ENCODE results near the gene UNC13D. TPM values are rescaled to one million over a fixed set of nuclear protein-coding genes. Genes with fewer than 3 reads are reported as not detected.

The UNC13D gene
- total RNA-seq, 1 donor, result 0.86 TPM

- H3K4me3 ChIP-seq (ENCODE audit: low read depth, low read length), result no peak overlapping the region
- no peak for TF ChIP-seq CTCF (IDR thresholded peaks at IDR 0.05; ENCODE audit: insufficient read depth, low read depth, low read length)
- DNase-seq (ENCODE audit: low read depth), result no peak
Observed at GRCh38 chr17:75834928-75835653, 9.1 kb downstream of the UNC13D start.

GRCh38 chr17:75834279-75834920 lies 9.8 kb downstream of the UNC13D start:
- no peak overlapping the region for H3K4me3 ChIP-seq (ENCODE audit: low read depth, low read length)
- DNase-seq (ENCODE audit: low read depth), result no peak
- no peak for TF ChIP-seq CTCF (IDR thresholded peaks at IDR 0.05; ENCODE audit: insufficient read depth, low read depth, low read length)

GRCh38 chr17:75832652-75833400 lies 11.4 kb downstream of the UNC13D start:
- TF ChIP-seq CTCF (IDR thresholded peaks at IDR 0.05; ENCODE audit: insufficient read depth, low read depth, low read length), result no peak
- DNase-seq (ENCODE audit: low read depth), result no peak
- no peak overlapping the region for H3K4me3 ChIP-seq (ENCODE audit: low read depth, low read length)

GRCh38 chr17:75832164-75832651 lies 12.0 kb downstream of the UNC13D start:
- H3K4me3 ChIP-seq (ENCODE audit: low read depth, low read length), result no peak overlapping the region
- peak; percentile 89 for DNase-seq (ENCODE audit: low read depth)
- no peak for TF ChIP-seq CTCF (IDR thresholded peaks at IDR 0.05; ENCODE audit: insufficient read depth, low read depth, low read length)

- no peak for DNase-seq (ENCODE audit: low read depth)
- no peak for TF ChIP-seq CTCF (IDR thresholded peaks at IDR 0.05; ENCODE audit: insufficient read depth, low read depth, low read length)
- H3K4me3 ChIP-seq (ENCODE audit: low read depth, low read length), result no peak overlapping the region
Observed at GRCh38 chr17:75831032-75831571, 13.1 kb downstream of the UNC13D start.

- no peak for DNase-seq (ENCODE audit: low read depth)
- peak; percentile 58 for TF ChIP-seq CTCF (IDR thresholded peaks at IDR 0.05; ENCODE audit: insufficient read depth, low read depth, low read length)
- H3K4me3 ChIP-seq (ENCODE audit: low read depth, low read length), result no peak overlapping the region
Observed at GRCh38 chr17:75830164-75831031, 13.8 kb downstream of the UNC13D start.

All from fibroblast of villous mesenchyme (primary cell).